Putamen (tissue), 1 donor: ENCODE measurements around the gene FXYD4.
A peak's percentile ranks its signal among the peaks of the same experiment; 100 is the strongest.
"Not testable (repeated sequence)": the region's sequence is repeated elsewhere in the genome, so short reads cannot be mapped to it uniquely, and the experiment has no call there.

Experiments
- DNase-seq: peaks from one replicate; pipeline ENCODE4 v3.0.0-alpha.2; 2016; ENCODE audit warnings: low spot score

FXYD4 gene

DNA sequence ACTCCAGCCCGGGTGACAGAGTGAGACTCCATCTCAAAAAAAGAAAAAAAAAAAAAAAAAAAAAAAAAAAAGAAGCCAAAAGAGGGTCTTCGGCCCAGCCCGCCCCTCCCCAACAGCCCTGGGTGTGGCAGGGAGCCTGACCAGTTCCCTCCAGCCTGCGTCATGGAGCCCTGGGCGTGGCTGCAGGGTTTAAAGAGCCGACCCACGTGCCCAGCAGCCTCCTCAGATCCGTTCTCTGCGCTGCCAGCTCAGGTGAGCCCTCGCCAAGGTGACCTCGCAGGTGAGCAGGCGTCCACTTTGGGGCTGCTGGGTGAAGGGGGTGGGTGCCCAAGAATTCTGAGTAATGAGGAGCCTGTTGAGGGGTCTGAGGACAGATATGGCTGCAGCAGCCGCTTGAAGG is at the start of gene FXYD4:
TSS of gene FXYD4 (plus strand) at position 219 of the 400 bp plus-strand sequence. CDS start 2,111 bp downstream, outside the sequence.
- no peak for DNase-seq

DNA sequence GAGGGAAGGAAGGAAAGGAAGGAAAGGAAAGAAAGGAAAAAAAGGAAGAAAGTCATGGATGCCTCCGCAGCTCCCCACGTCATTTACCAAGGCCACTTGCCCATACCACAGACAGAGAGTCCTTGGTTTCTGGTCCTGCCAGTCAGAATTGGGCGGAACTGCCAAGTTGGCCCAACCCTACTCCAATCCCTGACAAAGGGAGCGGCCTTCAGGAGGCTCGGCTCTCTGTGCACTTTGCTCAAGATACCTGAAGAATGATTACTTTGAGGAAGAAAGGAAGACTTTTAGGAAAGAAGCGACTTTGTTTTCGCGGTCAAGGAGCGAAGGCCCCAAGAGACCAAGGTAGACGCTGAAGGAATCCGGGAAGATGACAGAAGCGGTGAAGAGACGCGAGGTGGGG is 49.1 kb upstream of the FXYD4 start:
- peak; percentile 36 for DNase-seq

- peak; percentile 95 for DNase-seq
These were observed 48.7 kb upstream of the FXYD4 start for GRCh38 chr10:43322769-43323168.

DNA sequence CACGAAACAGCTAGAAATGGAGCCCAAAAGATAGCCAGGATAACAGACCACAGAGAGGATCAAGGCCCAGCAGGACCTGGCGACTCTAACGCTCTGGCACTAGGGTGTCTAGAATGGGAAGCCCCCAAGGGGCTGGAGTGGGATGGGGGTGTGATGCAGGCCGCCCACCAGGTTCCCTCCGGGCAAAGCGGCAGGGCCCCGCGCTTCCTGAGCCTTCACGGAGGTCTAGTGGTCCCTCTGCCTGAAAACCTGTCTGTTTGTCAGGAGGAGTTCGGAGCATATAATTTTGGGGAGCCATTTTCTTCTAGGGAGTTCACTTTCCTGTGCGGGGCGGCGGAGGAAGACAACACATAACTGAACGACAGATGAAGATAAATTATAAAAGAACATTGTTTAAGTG is 48.2 kb upstream of the FXYD4 start:
- DNase-seq: no peak

DNA sequence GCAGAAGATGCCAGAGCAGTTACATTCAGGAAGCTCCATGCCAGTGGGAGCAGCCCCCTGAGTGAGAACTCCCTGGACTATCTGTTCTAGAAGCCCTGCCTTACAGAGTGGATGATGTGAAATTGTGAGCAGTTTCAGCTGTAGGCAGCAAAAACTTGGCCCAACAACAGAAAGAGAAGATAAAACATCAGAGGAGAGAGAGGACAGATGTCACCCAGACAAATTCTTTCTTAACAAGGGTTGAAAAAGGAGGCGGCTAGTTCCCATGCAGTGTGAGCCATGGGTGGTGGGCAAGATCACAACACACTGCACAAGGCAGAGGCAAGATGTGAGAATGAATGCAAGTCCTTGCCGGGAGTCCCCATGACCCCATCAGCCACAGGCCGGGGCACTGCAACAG is 46.6 kb upstream of the FXYD4 start:
- no peak for DNase-seq

GRCh38 chr10:43327171-43327570 is 44.3 kb upstream of the FXYD4 start:
- no peak for DNase-seq

DNA sequence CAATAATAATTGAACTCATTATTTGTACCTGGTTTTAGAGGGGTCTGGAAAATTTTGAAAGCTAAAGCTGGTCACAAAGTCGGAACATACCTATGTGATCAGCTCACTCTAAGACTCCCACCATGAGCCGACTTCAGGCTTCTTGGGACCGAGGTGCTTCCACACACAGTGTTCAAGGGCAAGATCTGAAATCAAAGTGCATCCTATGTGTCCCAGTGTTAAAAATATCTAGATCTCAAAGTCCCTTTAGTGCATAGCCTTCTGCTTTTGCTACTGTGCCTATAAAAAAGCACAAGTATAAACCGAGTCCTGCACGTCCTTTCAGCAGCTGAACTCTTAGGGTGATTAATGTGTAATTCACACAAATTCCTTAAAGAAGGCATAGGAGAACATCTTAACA is 43.5 kb upstream of the FXYD4 start:
- DNase-seq: no peak

GRCh38 chr10:43328810-43329209 is 42.6 kb upstream of the FXYD4 start:
- DNase-seq: not testable (repeated sequence)

DNA sequence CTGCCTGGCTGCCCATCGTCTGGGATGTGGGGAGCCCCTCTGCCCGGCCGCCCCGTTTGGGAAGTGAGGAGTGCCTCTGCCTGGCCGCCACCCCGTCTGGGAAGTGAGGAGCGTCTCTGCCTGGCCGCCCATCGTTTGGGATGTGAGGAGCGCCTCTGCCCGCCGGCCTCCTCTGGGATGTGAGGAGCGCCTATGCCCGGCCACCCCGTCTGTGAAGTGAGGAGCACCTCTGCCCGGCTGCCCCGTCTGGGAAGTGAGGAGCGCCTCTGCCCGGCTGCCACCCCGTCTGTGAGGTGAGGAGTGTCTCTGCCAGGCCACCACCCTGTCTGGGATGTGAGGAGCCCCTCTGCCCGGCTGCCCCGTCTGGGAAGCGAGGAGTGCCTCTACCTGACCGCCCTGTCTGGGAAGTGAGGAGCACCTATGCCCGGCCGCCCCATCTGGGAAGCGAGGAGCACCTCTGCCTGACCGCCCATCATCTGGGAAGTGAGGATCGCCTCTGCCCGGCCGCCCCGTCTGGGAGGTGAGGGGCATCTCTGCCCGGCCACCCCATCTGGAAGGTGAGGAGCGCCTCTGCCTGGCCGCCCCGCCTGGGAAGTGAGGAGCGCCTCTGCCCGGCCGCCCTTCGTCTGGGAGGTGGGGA is 42.1 kb upstream of the FXYD4 start:
- DNase-seq: not testable (repeated sequence)

DNA sequence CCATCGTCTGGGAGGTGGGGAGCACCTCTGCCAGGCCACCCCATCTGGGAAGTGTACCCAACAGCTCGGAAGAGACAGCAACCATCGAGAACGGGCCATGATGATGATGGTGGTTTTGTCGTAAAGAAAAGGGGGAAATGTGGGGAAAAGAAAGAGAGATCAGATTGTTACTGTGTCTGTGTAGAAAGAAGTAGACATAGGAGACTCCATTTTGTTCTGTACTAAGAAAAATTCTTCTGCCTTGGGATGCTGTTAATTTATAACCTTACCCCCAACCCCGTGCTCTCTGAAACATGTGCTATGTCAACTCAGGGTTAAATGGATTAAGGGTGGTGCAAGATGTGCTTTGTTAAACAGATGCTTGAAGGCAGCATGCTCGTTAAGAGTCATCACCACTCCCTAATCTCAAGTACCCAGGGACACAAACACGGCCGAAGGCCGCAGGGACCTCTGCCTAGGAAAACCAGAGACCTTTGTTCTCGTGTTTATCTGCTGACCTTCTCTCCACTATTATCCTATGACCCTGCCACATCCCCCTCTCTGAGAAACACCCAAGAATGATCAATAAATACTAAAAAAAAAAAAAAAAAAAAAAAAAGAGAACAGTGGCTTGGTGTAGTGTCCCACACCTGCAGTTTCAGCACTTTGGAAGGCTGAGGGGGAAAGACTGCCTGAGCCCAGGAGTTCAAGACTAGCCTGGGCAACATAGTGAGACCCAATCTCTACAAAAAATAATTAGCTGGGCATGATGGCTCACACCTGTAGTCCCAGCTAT is 41.2 kb upstream of the FXYD4 start:
- not testable (repeated sequence) for DNase-seq

GRCh38 chr10:43330824-43331127 is 40.7 kb upstream of the FXYD4 start:
- DNase-seq: not testable (repeated sequence)

DNA sequence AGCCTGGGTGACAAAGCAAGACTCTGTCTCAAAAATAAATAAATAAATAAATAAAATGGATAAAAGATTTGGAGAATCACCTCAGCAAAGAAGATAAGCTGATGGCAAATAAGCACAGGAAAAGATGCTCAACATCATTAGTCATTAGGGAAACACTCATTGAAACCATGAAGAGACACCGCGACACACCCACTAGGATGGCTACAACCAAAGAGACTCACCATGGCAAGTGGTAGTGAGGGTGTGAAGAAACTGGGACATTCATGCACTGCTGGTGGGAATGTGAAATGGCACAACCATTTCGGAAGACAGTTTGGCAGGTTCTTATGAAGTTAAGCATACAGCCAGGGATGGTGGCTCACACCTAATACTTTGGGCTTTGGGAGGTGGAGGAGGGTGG is 37.8 kb upstream of the FXYD4 start:
- DNase-seq: no peak

- DNase-seq: no peak
These were observed 35.4 kb upstream of the FXYD4 start for GRCh38 chr10:43336061-43336460.

DNA sequence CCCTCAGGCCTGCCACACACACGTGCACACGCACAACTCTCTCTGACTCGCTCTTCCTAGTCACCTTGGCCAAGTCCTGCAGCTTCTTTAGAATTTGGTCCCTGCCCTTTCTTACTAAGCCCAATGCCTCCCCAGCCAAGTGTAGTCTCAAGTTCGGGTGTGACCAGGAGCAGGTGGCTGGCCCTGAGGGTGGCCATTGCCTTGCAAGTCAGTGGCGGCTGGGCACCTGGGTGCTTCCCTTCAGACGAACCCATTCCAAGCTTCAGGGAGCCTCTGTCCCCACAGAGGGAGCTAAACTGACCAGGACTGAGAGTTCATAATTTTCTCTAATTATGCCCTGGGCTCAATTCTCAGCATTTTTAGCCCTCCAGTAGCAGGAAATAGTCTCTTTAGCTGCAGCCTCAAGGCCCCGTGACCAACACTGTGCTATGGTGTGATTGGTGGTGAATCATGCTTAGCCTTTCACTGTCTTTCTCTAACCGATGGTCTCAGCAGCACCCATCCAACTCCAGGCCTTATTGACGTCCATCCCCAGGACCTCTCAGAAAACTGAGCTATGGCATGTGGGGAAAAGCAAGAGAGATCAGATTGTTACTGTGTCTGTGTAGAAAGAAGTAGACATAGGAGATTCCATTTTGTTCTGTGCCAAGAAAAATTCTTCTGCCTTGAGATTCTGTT is 34.7 kb upstream of the FXYD4 start:
- DNase-seq: no peak

DNA sequence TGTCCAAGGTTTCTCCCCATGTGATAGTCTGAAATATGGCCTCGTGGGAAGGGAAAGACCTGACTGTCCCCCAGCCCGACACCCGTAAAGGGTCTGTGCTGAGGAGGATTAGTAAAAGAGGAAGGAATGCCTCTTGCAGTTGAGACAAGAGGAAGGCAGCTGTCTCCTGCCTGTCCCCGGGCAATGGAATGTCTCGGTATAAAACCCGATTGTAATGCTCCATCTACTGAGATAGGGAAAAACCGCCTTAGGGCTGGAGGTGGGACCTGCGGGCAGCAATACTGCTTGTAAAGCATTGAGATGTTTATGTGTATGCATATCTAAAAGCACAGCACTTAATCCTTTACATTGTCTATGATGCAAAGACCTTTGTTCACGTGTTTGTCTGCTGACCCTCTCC is 33.9 kb upstream of the FXYD4 start:
- not testable (repeated sequence) for DNase-seq

GRCh38 chr10:43338117-43338516 is 33.3 kb upstream of the FXYD4 start:
- DNase-seq: no peak

DNA sequence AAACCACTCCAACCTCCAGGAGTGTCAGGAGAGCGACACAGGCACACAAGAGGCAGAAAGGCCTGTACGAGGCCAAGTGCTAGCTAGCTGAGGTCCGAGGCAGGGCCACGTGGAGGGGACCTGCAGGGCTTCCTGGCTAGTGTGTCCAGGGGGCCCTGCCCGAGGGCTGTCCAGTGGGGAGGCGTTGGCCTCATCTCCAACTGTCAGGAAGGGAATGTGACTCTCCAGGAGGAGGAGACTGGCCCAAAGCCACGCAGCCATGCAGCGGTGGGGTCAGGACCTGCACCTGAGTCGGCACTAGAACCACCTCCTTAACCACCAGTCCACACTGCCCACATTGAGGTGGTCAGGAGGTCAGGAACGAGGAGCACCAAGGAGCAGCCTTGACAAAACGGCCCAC is 32.3 kb upstream of the FXYD4 start:
- DNase-seq: no peak

DNA sequence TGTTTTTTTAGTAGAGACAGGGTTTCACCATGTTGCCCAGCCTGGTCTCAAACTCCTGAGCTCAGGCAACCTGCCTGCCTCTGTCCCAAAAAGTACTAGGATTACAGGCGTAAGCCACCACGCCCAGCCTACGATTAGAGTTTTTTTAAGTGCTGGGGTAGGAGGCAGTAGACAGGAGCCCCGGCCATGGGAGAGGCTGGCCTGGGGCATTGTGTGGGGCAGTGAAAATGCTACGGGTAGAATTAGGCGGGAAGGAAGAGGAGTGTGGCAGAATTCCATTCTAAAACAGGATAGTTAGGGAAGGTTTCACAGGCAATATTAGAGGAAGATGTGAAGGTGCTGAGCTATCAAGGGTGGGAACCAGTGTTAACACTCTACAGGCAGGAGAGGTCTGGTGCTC is 31.3 kb upstream of the FXYD4 start:
- no peak for DNase-seq

DNA sequence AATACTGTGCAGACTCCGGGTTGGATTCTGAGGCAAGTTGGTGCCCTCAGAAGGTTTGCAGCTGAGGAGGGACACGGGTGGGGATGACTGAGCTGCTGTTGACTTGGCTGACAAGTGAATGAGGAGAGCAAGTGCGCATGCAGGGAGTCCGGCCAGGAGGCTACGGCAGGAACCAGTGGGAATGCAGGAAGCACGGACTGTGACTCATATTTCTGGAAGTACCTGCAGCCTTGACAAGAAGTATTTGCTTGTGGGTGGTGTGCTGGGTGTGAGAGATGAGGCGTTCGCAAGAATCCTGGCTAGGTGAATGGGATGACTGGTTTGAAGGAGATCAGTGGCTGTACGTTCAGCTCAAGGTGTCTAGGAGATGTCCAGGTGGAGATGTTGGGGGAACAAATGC is 30.8 kb upstream of the FXYD4 start:
- no peak for DNase-seq

DNA sequence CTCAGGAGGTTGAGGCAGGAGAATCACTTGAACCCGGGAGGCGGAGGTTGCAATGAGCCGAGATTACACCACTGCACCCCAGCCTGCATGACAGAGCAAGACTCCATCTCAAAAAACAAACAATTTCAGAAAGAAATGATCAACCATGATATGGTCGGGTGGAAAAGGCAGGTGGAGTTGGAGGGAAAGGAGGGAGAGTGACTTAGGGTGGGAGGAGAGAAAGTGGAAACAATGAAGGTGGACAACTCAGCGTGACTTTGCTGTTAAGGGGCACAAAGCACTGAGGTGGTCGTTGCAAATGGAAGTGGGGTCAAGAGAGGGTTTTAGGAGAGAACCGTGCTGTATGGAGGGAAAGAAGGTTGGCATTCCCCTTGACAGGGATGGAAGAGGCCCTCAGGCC is 30.0 kb upstream of the FXYD4 start:
- DNase-seq: no peak

DNA sequence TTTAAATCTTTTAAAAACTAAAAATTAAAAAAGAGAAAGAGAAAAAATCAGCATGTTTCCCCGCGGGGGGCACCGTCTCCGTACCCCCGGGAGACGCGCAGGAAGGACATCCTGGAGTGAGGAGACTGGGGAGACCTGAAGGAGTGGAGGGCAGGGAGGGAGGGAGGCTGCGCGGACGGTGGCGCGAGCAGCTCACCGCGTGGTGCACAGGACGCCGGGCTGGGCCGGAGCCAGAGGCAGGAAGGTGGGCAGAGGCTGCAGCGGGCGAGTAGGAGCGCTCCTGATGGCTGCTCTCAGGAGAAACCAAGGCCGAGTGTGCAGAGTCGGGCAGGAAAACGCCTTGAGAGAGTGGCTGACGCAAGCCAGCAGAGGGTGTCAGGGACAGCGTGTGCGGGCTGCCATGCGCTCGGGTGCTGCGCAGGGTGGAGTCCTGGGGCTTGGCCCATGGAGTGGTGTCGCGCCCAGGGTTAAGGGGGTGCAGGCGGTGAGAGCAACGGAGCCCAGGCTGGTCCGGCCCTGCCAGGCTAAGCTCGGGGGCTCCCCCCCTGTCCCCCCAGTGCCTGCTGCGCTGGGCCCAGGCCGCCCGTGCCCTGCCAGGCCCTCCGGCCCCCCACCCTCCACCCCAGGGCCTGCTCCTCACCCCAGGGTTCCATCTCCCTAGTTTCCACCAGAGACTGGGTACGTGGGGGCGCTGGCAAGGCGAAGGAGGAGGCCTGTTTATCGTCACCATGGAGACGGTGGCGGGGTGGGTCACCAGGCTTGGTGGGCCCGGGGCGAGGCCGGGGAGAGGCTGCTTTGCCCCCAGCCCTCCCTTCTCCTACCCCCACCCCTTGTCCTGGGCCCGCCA is 28.9 kb upstream of the FXYD4 start:
- no peak for DNase-seq

DNA sequence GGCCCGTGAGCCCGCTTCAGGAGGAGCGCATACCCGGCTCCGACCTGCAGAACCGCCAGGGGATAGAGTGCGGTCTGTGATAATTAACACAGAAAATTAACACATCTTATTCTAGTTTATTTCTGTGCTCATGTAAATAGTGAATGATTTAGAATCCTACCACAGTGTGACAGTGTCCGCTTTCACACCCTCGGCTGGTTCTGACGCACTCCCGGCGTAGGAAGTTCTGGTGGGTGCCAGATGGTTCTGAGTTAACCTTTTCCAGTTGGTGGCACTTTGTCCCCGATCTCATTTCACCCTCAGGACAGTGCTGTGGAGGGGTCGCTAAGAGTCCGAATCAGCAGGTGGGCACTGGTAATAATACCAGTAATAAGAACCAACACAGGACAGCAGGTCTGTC is 28.3 kb upstream of the FXYD4 start:
- DNase-seq: no peak
